Iris pigment epithelial cell (primary cell): ENCODE measurements around the gene SLCO4A1.
"Not testable (repeated sequence)": the region's sequence is repeated elsewhere in the genome, so short reads cannot be mapped to it uniquely, and the experiment has no call there.

Experiments used
- DNase-seq: peaks from one replicate; pipeline ENCODE4 v3.0.0-alpha.2; 2011; ENCODE audit warnings: low read depth

The SLCO4A1 gene

DNA sequence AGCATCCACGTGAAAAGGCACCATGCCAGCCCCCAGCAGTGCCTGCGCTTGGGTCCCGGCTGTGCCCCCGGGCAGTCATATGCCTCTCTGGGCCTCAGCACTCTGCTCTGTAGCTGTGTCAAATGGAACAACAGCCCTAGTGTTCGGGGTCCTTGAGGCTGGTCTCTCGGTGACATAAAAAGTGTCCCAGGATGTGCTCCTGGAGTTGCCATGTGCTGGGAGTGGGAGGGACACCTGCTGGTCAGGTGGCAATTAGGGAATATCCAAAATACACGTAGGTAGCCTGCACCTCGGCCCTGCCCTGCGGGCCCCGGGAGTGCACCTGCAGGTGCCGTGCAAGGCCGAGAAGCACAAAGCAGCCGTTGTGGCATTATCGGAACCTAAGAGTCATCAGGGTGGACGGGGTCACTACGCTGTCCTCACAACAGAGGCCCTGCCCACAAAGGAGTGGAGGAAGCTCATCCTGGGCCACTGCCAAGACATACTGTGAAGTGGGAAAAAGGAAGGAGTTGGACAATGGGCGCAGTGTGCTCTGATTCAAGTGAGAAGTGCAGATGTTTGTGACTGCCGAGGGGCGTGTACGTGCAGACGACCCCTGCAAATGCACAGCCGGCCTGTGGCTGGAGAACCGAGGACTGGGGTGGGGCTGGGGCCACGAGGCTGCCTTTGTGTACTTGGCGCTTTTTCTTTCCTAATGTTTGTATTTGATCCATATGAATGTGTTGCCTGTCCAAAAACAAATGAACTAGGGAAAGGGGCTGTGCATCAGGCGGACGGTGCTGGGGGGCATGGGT is 24.6 kb downstream of the SLCO4A1 start:
- no peak for DNase-seq

GRCh38 chr20:62667530-62668440 is 25.5 kb downstream of the SLCO4A1 start:
- DNase-seq, result no peak

GRCh38 chr20:62668441-62669027 is 26.2 kb downstream of the SLCO4A1 start:
- peak; percentile 58 for DNase-seq

- DNase-seq, result no peak
These were observed 26.9 kb downstream of the SLCO4A1 start for GRCh38 chr20:62669249-62669648.

- no peak for DNase-seq
These were observed 27.9 kb downstream of the SLCO4A1 start for GRCh38 chr20:62670156-62670555.

GRCh38 chr20:62670998-62671397 is 28.7 kb downstream of the SLCO4A1 start:
- DNase-seq, result no peak

DNA sequence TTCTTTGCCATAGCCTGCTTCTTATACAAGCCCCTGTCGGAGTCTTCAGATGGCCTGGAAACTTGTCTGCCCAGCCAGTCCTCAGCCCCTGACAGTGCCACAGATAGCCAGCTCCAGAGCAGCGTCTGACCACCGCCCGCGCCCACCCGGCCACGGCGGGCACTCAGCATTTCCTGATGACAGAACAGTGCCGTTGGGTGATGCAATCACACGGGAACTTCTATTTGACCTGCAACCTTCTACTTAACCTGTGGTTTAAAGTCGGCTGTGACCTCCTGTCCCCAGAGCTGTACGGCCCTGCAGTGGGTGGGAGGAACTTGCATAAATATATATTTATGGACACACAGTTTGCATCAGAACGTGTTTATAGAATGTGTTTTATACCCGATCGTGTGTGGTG is 29.5 kb downstream of the SLCO4A1 start:
- no peak for DNase-seq

- DNase-seq, result no peak
These were observed 32.1 kb downstream of the SLCO4A1 start for GRCh38 chr20:62674370-62674769.

GRCh38 chr20:62675156-62675876 is 33.0 kb downstream of the SLCO4A1 start:
- DNase-seq, result no peak

- no peak for DNase-seq
These were observed 33.6 kb downstream of the SLCO4A1 start for GRCh38 chr20:62675877-62676260.

- DNase-seq, result no peak
These were observed 34.7 kb downstream of the SLCO4A1 start for GRCh38 chr20:62676976-62677375.

DNA sequence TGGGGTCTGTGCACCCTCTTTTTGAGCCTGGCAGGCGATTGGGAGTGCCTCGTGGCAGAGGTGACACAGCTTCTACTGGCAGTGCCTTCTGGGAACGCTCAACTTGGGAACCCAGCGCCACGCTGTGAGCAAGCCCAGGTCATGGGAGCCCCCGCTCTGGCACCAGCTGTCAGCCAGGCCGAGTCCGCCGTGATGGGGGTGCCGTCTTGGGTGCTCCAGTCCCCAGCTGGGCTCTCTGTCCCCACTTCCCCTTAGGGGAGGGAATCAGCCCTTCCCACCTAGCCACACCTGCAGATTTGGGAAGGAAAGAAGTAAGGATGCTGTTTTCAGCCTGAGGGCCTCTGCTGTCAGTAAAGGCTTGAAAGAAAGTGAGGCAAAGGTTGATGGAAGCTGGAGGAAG is 35.4 kb downstream of the SLCO4A1 start:
- DNase-seq, result no peak

GRCh38 chr20:62678553-62678952 is 36.2 kb downstream of the SLCO4A1 start:
- no peak for DNase-seq

GRCh38 chr20:62679978-62680589 is 37.8 kb downstream of the SLCO4A1 start:
- DNase-seq, result no peak

- DNase-seq, result no peak
These were observed 40.7 kb downstream of the SLCO4A1 start for GRCh38 chr20:62682912-62683517.

- not testable (repeated sequence) for DNase-seq
These were observed 41.5 kb downstream of the SLCO4A1 start for GRCh38 chr20:62683660-62684322.

GRCh38 chr20:62684981-62685380 is 42.7 kb downstream of the SLCO4A1 start:
- DNase-seq, result no peak

- no peak for DNase-seq
These were observed 43.7 kb downstream of the SLCO4A1 start for GRCh38 chr20:62685781-62686555.

DNA sequence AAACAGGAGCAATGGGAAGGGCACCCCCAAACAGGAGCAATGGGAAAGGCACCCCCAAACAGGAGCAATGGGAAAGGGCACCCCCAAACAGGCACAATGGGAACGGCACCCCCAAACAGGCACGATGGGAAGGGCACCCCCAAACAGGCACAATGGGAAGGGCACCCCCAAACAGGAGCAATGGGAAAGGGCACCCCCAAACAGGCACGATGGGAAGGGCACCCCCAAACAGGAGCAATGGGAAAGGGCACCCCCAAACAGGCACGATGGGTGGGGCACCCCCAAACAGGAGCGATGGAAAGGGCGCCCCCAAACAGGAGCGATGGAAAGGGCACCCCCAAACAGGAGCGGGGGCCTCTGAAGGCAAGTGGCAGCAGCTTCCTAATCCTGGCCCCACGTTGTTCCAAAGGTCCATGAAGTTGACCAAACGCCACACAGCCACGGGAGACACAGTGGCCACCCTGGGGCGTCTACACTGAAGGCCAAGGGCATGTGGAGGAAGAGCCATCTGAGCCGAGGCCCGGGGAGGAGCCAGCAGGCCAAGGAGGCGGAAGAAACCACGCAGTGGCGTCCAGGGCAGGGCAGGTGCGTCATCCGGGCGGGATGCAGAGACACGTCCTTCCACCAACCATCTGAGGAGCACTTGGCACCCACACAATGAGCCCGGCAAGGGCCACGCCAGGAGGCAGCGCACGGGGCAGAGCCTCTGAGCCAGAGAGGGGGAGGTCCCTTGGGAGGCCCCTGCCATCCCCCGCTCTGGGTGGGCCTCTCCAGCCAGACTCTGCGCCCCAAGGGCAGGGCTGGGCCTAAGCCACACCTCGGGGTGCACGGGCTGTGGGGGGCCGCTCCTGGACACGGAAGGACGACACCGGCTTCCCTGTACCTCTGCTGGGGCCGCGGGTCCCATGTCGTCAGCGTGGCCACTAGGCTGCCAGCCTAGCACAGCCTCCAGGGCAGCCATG is 44.8 kb downstream of the SLCO4A1 start:
- no peak for DNase-seq
